Neural progenitor cell (in vitro differentiated cells): ENCODE data around the gene RITA1.

ENCODE experiments used
- CTCF ChIP-seq: fragments of 200-600 bp; sonication (generic); IDR thresholded peaks from 2 replicates; pipeline ENCODE4 v1.5.1; 2017; ENCODE audit warnings: antibody characterized with exemption, mild to moderate bottlenecking
- EZH2 ChIP-seq: fragments of 200-600 bp; sonication (generic); IDR thresholded peaks from 2 replicates; pipeline ENCODE4 v1.6.1; 2017; ENCODE audit warnings: antibody characterized with exemption, mild to moderate bottlenecking, moderate library complexity

DNA sequence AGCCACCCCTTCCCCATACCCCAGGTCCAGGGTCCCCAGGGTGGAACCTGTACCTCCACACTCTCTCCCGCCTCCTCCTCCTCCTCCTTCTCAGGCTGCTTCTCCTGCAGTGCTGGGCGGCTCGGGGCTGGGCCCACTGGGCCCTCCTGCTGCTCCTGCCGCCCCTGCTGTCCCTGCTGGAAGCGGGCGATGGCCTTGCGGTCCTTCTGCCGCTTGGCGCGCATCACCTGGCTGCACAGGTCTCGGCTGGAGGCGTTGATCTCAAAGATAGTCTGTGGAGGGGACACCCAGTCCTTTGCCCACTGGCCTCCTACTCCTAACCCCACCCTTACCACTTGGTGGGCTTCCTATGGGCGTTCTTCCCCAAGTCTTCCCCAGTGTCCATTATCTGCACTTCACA lies 21.5 kb upstream of the RITA1 start:
- TF ChIP-seq CTCF (no peak), EZH2 (no peak)
